Keratinocyte (primary cell): ENCODE results near the gene NDUFB8. TPM values are rescaled to one million over a fixed set of nuclear protein-coding genes. Genes with fewer than 3 reads are reported as not detected.
A peak's percentile ranks its signal among the peaks of the same experiment; 100 is the strongest.

Source experiments
- DNase-seq: peaks from one replicate; pipeline ENCODE4 v3.0.0-alpha.2; 2011; ENCODE audit warnings: low read depth, missing footprints, low spot score
- FAIRE-seq: peaks from 2 replicates; lab custom pipeline; 2011; peaks lifted over from hg19 to GRCh38; lab: Jason Lieb, UNC
- H2AFZ ChIP-seq: 2 replicates; pipeline ENCODE4 v1.6.0; 2012; ENCODE audit warnings: low read length, control low read depth, inconsistent platforms; ENCODE audit not compliant: control insufficient read depth
- H3K27ac ChIP-seq: 2 replicates; pipeline ENCODE4 v1.5.1; 2011; ENCODE audit warnings: low read length; ENCODE audit not compliant: control insufficient read depth, insufficient read depth
- H3K27me3 ChIP-seq: 3 replicates; pipeline ENCODE4 v1.6.0; 2011; ENCODE audit warnings: low read length; ENCODE audit not compliant: control insufficient read depth, insufficient read depth; ENCODE audit errors: extremely low read depth
- H3K36me3 ChIP-seq, 2 experiments: 2 replicates in 1 of 2; 3 replicates in 1 of 2; pipeline ENCODE4 v1.5.1; 2011; ENCODE audit warnings: low read length in 2 of 2, mild to moderate bottlenecking in 1 of 2; ENCODE audit not compliant: control insufficient read depth in 2 of 2, insufficient read depth in 2 of 2; ENCODE audit errors: extremely low read depth in 1 of 2
- H3K4me1 ChIP-seq: 3 replicates; pipeline ENCODE4 v1.5.1; 2011; ENCODE audit warnings: low read length; ENCODE audit not compliant: control insufficient read depth, insufficient read depth; ENCODE audit errors: extremely low read depth
- H3K4me2 ChIP-seq: 3 replicates; pipeline ENCODE4 v1.6.0; 2011; ENCODE audit warnings: low read depth, low read length; ENCODE audit not compliant: control insufficient read depth, insufficient read depth; ENCODE audit errors: extremely low read depth
- H3K4me3 ChIP-seq, 3 experiments: fragments of 200-600 bp in 1 of 3; sonication (generic) in 1 of 3; 2 replicates in 2 of 3; 3 replicates in 1 of 3; pipeline ENCODE4 v1.5.1; 2011 to 2016; ENCODE audit warnings: low read length in 3 of 3, mild to moderate bottlenecking in 3 of 3, control low read depth in 2 of 3, inconsistent platforms in 1 of 3, low read depth in 1 of 3, mixed read lengths in 1 of 3, mixed run types in 1 of 3, moderate library complexity in 1 of 3; ENCODE audit not compliant: control insufficient read depth in 2 of 3, insufficient read depth in 2 of 3; ENCODE audit errors: extremely low read depth in 1 of 3
- H3K79me2 ChIP-seq: 2 replicates; pipeline ENCODE4 v1.6.0; 2012; ENCODE audit warnings: low read length; ENCODE audit not compliant: control insufficient read depth, insufficient read depth
- H3K9ac ChIP-seq: 3 replicates; pipeline ENCODE4 v1.6.0; 2011; ENCODE audit warnings: low read length; ENCODE audit not compliant: control insufficient read depth, insufficient read depth; ENCODE audit errors: extremely low read depth
- H3K9me1 ChIP-seq: 3 replicates; pipeline ENCODE4 v1.6.0; 2011; ENCODE audit warnings: low read length; ENCODE audit not compliant: control insufficient read depth, insufficient read depth; ENCODE audit errors: extremely low read depth
- H3K9me3 ChIP-seq: 2 replicates; pipeline ENCODE4 v1.5.1; 2012; ENCODE audit warnings: low read depth, low read length; ENCODE audit not compliant: control insufficient read depth
- H4K20me1 ChIP-seq: 3 replicates; pipeline ENCODE4 v1.6.0; 2011; ENCODE audit warnings: low read length; ENCODE audit not compliant: control insufficient read depth, insufficient read depth; ENCODE audit errors: extremely low read depth
- EZH2 ChIP-seq: IDR thresholded peaks from one replicate; pipeline ENCODE4 v1.6.1; 2012; ENCODE audit warnings: inconsistent platforms, mild to moderate bottlenecking, low read length, moderate library complexity
- dilution Hi-C: fragments of 300-500 bp; cut with MboI; formaldehyde crosslinking; loops from one replicate; pipeline ENCODE4 v1.7.0; 2020; ENCODE audit warnings: low sequenced_read_pairs; ENCODE audit not compliant: extremely low pct_ligation_motif_present
- polyA plus RNA-seq, 5 experiments: library from polyadenylated mRNA; depleted of rRNA in 3 of 5; stranded (reverse) in 3 of 5; stranded (forward) in 1 of 5; unstranded in 1 of 5; fragments of >200 nt; gene quantifications; 1 replicate in 1 of 5; 2 replicates in 3 of 5; 3 replicates in 1 of 5; pipeline versions ENCODE4 v1.2.1 to v1.2.3, GENCODE V29; 2011 to 2012; ENCODE audit warnings: missing spikeins in 2 of 5, low read depth in 1 of 5, low replicate concordance in 1 of 5
- TF ChIP-seq, protein P1 (sequence below), 3 experiments: IDR thresholded peaks in 1 of 3; conservative IDR thresholded peaks in 1 of 3; optimal IDR thresholded peaks in 1 of 3; 2 replicates in 2 of 3; 3 replicates in 1 of 3; pipeline versions ENCODE3 to v1.5.1; 2011; ENCODE audit warnings: low read length in 3 of 3, mild to moderate bottlenecking in 3 of 3, moderate library complexity in 2 of 3, control low read depth in 1 of 3, inconsistent platforms in 1 of 3; ENCODE audit not compliant: insufficient read depth in 2 of 3; ENCODE audit errors: extremely low read depth in 1 of 3

Gene NDUFB8
- polyA plus RNA-seq, 1 donor (not counting 4 experiments of a cell fraction or from before 2014, with no cell fraction given) = 178 TPM

DNA sequence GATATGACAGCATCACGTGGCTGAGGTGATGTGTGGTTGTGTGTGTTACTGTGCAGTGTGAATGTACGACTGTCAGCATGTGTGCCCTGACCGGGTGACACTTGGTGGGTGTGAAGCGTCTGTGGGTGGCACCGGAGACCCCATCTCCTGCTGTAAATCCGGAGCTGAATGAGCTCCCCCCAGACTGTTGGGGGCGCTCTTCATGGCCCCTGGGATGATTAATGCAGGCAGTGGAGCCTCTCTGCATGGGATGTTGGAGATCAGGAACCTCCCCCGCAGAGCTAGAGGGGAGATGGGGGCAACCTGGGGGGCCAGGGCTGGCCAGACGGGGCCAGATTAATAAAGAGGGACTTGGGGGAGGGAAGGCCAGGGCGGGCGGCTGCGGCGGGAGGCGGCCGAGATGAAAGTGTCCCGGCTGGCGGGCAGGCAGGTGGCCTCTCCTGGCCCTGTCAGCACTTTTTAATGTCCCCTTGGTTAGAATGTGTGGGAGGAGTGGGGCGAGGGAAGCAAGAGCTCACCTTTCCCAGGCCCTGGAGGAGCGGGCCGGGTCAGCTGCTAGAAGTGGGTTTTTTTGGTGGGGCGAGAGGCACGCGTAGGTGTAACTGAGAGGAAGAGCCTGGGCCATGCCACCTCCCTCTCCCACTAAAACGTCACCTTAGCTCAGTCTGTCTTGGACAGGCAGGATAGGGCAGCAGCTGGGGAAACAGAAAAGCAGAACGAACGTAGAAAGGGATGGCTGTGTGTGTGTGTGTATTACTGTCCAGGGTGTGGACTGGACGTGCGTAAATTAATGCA is 40.2 kb upstream of the NDUFB8 start:
- dilution Hi-C loops = loop anchor here (25.0 kb wide), 1 partner anchor 317 kb away; no protein-coding TSS in a partner anchor
- no peak overlapping the region for H3K4me2 ChIP-seq
- H2AFZ ChIP-seq = no peak overlapping the region
- H3K9ac ChIP-seq = no peak overlapping the region
- TF ChIP-seq, protein P1, sequence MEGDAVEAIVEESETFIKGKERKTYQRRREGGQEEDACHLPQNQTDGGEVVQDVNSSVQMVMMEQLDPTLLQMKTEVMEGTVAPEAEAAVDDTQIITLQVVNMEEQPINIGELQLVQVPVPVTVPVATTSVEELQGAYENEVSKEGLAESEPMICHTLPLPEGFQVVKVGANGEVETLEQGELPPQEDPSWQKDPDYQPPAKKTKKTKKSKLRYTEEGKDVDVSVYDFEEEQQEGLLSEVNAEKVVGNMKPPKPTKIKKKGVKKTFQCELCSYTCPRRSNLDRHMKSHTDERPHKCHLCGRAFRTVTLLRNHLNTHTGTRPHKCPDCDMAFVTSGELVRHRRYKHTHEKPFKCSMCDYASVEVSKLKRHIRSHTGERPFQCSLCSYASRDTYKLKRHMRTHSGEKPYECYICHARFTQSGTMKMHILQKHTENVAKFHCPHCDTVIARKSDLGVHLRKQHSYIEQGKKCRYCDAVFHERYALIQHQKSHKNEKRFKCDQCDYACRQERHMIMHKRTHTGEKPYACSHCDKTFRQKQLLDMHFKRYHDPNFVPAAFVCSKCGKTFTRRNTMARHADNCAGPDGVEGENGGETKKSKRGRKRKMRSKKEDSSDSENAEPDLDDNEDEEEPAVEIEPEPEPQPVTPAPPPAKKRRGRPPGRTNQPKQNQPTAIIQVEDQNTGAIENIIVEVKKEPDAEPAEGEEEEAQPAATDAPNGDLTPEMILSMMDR (optimal IDR thresholded peaks at IDR 0.05 in 1 of 3, IDR thresholded peaks at IDR 0.05 in 1 of 3, conservative IDR thresholded peaks at IDR 0.05 in 1 of 3; ENCODE audit: extremely low read depth in 1 of 3, insufficient read depth in 2 of 3, low read length in 3 of 3) = peak in 1 of 3 experiments; percentile 14
- no peak for TF ChIP-seq EZH2
- no peak overlapping the region for H3K27ac ChIP-seq
- H3K79me2 ChIP-seq = no peaks in the 10 kb centered on the region
- H3K4me3 ChIP-seq = no peak overlapping the region
- DNase-seq (no peak), FAIRE-seq (no peak)
- H3K4me1 ChIP-seq = no peaks in the 10 kb centered on the region
- peaks cover 54% of the 10 kb centered on the region for H3K27me3 ChIP-seq
- H4K20me1 ChIP-seq = no peaks in the 10 kb centered on the region
- no peaks in the 10 kb centered on the region for H3K9me3 ChIP-seq
- H3K36me3 ChIP-seq = no peaks in the 10 kb centered on the region
- no peaks in the 10 kb centered on the region for H3K9me1 ChIP-seq

DNA sequence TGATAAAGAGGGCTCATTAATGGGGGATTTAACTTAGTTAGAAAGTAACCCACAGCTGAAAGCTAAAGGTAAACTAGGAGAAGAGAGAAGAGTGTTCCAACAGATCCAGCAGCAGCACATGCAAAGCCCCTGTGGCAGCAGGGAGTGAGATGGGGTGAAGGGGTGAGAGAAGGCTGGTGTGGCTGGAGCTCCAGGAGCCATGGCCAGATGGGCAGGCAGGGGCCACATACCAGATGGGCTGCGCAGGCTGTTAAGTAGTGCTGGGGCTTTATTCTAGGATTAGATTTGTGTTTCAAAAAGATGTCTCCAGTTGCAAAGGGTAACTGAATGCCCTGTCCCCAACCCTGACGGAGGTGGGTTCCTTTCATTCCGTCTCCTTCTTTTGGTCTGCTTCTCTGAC is 39.2 kb upstream of the NDUFB8 start:
- Histone ChIP-seq H4K20me1 (no peaks in the 10 kb centered on the region), H3K79me2 (no peaks in the 10 kb centered on the region), H3K36me3 (no peaks in the 10 kb centered on the region), H3K4me2 (no peak overlapping the region), H3K9me3 (no peaks in the 10 kb centered on the region), H3K9me1 (no peaks in the 10 kb centered on the region), H3K4me3 (no peak overlapping the region), H3K27me3 (peaks cover 63% of the 10 kb centered on the region), H3K9ac (no peak overlapping the region), H3K4me1 (no peaks in the 10 kb centered on the region), H2AFZ (no peak overlapping the region), H3K27ac (no peak overlapping the region)
- dilution Hi-C loops = loop anchor here (25.0 kb wide), 1 partner anchor 318 kb away; no protein-coding TSS in a partner anchor
- FAIRE-seq = no peak
- no peak for TF ChIP-seq EZH2
- TF ChIP-seq, protein P1 (optimal IDR thresholded peaks at IDR 0.05 in 1 of 3, IDR thresholded peaks at IDR 0.05 in 1 of 3, conservative IDR thresholded peaks at IDR 0.05 in 1 of 3; ENCODE audit: extremely low read depth in 1 of 3, insufficient read depth in 2 of 3, low read length in 3 of 3) = no peak
- no peak for DNase-seq
